ENCODE measurements around the gene CR1. TPM values are rescaled to one million over a fixed set of nuclear protein-coding genes. Genes with fewer than 3 reads are reported as not detected.
"Not testable (repeated sequence)": the region's sequence is repeated elsewhere in the genome, so short reads cannot be mapped to it uniquely, and the experiment has no call there.

CR1 gene
- total RNA-seq, 1 donor from 2014 or later: not detected

DNA sequence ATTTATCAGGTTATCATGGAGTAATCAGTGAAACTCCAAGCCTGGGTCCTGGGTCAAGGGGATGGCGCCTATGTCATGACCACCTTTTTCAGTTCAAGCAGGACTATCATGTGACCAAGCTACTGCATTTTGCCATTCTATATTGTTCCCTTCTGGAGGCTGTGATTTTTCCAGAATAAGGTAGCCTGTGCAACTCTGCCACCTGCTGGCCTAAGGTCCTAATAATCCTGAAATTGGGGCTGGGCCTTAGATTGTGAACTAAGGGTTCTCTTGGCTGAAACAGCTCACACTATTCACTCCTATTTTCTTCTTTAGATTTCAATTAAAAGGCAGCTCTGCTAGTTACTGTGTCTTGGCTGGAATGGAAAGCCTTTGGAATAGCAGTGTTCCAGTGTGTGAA lies 32.4 kb downstream of the CR1 start:
- not testable (repeated sequence) for H3K9me3 Mint-ChIP-seq (ENCODE audit: low read depth); H3K36me3 Mint-ChIP-seq (ENCODE audit: low read depth); H3K27me3 Mint-ChIP-seq (ENCODE audit: low read depth); H3K27ac Mint-ChIP-seq (ENCODE audit: unreplicated experiment); H3K4me3 Mint-ChIP-seq (ENCODE audit: unreplicated experiment); H3K4me1 Mint-ChIP-seq (ENCODE audit: low read depth); DNase-seq (ENCODE audit: low spot score)

DNA sequence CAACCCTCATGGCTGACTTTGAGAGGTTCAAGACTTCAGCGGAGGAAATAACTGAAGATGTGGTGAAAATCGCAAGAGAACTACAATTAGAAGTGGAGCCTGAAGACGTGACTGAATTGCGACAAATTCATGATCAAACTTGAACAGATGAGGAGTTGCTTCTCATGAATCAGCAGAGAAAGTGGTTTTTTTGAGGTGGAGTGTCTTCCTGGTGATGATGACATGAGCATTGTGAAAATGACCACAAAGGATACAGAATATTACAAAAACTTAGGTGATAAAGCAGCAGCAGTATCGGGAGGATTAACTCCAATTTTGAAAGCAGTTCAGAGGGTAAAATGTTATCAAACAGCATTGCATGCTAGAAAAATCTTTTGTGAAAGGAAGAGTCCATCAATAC lies 40.3 kb downstream of the CR1 start:
- H3K36me3 Mint-ChIP-seq (ENCODE audit: low read depth); H3K27ac Mint-ChIP-seq (ENCODE audit: unreplicated experiment); H3K9me3 Mint-ChIP-seq (ENCODE audit: low read depth); H3K4me1 Mint-ChIP-seq (ENCODE audit: low read depth); H3K4me3 Mint-ChIP-seq (ENCODE audit: unreplicated experiment); H3K27me3 Mint-ChIP-seq (ENCODE audit: low read depth); DNase-seq (ENCODE audit: low spot score): not testable (repeated sequence)

DNA sequence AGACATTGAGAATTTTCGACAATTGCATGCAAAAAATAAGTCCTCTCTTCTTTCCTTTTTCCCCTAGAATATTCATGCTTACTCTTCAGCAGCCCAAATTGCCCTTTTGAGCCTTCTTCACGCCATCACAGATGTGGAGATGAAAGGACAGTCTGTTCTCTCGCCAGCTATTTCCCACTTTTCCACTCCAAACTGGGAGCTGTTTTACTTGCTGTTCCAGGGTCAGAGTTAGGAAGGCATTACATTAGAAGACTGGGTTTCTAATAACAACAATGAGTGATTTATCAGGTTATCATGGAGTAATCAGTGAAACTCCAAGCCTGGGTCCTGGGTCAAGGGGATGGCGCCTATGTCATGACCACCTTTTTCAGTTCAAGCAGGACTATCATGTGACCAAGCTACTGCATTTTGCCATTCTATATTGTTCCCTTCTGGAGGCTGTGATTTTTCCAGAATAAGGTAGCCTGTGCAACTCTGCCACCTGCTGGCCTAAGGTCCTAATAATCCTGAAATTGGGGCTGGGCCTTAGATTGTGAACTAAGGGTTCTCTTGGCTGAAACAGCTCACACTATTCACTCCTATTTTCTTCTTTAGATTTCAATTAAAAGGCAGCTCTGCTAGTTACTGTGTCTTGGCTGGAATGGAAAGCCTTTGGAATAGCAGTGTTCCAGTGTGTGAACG lies 50.9 kb downstream of the CR1 start:
- H3K27ac Mint-ChIP-seq (ENCODE audit: unreplicated experiment); H3K4me1 Mint-ChIP-seq (ENCODE audit: low read depth); H3K36me3 Mint-ChIP-seq (ENCODE audit: low read depth); DNase-seq (ENCODE audit: low spot score); H3K9me3 Mint-ChIP-seq (ENCODE audit: low read depth); H3K27me3 Mint-ChIP-seq (ENCODE audit: low read depth); H3K4me3 Mint-ChIP-seq (ENCODE audit: unreplicated experiment): not testable (repeated sequence)

DNA sequence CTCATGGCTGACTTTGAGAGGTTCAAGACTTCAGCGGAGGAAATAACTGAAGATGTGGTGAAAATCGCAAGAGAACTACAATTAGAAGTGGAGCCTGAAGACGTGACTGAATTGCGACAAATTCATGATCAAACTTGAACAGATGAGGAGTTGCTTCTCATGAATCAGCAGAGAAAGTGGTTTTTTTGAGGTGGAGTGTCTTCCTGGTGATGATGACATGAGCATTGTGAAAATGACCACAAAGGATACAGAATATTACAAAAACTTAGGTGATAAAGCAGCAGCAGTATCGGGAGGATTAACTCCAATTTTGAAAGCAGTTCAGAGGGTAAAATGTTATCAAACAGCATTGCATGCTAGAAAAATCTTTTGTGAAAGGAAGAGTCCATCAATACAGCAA lies 58.9 kb downstream of the CR1 start:
- not testable (repeated sequence) for DNase-seq (ENCODE audit: low spot score)

DNA sequence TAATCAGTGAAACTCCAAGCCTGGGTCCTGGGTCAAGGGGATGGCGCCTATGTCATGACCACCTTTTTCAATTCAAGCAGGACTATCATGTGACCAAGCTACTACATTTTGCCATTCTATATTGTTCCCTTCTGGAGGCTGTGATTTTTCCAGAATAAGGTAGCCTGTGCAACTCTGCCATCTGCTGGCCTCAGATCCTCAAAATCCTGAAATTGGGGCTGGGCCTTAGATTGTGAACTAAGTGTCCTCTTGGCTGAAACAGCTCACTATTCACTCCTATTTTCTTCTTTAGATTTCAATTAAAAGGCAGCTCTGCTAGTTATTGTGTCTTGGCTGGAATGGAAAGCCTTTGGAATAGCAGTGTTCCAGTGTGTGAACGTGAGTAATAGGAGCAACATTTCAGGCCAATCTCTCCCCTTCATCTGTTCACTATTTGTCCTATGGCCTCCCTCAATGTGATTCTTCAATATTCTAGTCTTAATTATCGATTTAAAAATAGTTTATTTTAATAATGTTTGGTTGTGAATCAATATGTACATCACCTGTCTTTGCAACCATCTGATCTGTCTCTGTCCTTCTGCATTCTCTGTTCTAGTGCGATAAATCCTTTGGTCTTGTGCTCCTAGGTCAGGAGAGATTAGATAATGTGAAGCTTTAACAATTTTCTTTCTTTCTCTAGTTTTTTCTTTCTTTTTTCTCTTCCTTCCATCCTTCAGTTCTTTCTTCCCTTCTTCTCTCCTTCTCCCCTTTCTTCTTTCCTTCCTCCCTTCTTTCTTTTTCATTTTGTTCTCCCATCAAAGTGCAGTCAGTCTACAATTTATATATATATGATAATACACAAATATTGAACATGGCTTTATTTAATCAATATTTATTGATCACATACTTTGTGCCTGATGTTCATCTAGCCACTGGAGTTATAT lies 69.8 kb downstream of the CR1 start:
- TF ChIP-seq, protein P1, sequence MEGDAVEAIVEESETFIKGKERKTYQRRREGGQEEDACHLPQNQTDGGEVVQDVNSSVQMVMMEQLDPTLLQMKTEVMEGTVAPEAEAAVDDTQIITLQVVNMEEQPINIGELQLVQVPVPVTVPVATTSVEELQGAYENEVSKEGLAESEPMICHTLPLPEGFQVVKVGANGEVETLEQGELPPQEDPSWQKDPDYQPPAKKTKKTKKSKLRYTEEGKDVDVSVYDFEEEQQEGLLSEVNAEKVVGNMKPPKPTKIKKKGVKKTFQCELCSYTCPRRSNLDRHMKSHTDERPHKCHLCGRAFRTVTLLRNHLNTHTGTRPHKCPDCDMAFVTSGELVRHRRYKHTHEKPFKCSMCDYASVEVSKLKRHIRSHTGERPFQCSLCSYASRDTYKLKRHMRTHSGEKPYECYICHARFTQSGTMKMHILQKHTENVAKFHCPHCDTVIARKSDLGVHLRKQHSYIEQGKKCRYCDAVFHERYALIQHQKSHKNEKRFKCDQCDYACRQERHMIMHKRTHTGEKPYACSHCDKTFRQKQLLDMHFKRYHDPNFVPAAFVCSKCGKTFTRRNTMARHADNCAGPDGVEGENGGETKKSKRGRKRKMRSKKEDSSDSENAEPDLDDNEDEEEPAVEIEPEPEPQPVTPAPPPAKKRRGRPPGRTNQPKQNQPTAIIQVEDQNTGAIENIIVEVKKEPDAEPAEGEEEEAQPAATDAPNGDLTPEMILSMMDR (IDR thresholded peaks at IDR 0.05): peak; percentile 64
- no peak for DNase-seq (ENCODE audit: low spot score)
- H3K27me3 Mint-ChIP-seq (ENCODE audit: low read depth): peaks cover 15% of the 10 kb centered on the region
- H3K4me3 Mint-ChIP-seq (ENCODE audit: unreplicated experiment): no peak overlapping the region
- no peaks in the 10 kb centered on the region for H3K9me3 Mint-ChIP-seq (ENCODE audit: low read depth)
- H3K27ac Mint-ChIP-seq (ENCODE audit: unreplicated experiment): no peak overlapping the region
- H3K36me3 Mint-ChIP-seq (ENCODE audit: low read depth): no peaks in the 10 kb centered on the region
- H3K4me1 Mint-ChIP-seq (ENCODE audit: low read depth): no peaks in the 10 kb centered on the region

More for the DNA sequence above, 58.9 kb downstream of the CR1 start:
- H3K4me3 Mint-ChIP-seq (ENCODE audit: unreplicated experiment); H3K36me3 Mint-ChIP-seq (ENCODE audit: low read depth); H3K27me3 Mint-ChIP-seq (ENCODE audit: low read depth); H3K9me3 Mint-ChIP-seq (ENCODE audit: low read depth); H3K27ac Mint-ChIP-seq (ENCODE audit: unreplicated experiment); H3K4me1 Mint-ChIP-seq (ENCODE audit: low read depth): not testable (repeated sequence)

DNA sequence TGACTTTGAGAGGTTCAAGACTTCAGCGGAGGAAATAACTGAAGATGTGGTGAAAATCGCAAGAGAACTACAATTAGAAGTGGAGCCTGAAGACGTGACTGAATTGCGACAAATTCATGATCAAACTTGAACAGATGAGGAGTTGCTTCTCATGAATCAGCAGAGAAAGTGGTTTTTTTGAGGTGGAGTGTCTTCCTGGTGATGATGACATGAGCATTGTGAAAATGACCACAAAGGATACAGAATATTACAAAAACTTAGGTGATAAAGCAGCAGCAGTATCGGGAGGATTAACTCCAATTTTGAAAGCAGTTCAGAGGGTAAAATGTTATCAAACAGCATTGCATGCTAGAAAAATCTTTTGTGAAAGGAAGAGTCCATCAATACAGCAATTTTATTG lies 76.0 kb downstream of the CR1 start:
- H3K27ac Mint-ChIP-seq (ENCODE audit: unreplicated experiment); H3K4me1 Mint-ChIP-seq (ENCODE audit: low read depth); H3K27me3 Mint-ChIP-seq (ENCODE audit: low read depth); H3K4me3 Mint-ChIP-seq (ENCODE audit: unreplicated experiment); DNase-seq (ENCODE audit: low spot score); H3K9me3 Mint-ChIP-seq (ENCODE audit: low read depth); H3K36me3 Mint-ChIP-seq (ENCODE audit: low read depth): not testable (repeated sequence)

DNA sequence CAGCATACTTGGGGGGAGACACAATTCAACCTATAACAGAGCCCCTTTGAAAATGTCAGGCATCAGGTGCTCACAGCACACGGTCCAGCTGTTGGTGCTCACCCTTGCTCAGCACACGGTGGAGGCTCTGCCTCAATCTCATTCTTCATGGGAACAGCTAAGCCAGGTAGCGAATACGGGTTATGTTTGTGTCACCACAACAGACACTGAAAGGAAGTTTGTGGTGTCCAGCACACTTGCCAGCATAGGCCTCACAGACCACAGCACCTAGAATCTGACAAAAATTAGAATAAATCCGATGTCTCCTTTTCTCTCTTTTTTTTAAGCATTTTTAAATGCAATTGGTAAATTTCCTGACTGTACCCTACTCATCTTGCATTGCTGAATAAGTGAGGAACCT lies 77.1 kb downstream of the CR1 start:
- H3K27me3 Mint-ChIP-seq (ENCODE audit: low read depth); DNase-seq (ENCODE audit: low spot score); H3K36me3 Mint-ChIP-seq (ENCODE audit: low read depth); H3K4me3 Mint-ChIP-seq (ENCODE audit: unreplicated experiment); H3K4me1 Mint-ChIP-seq (ENCODE audit: low read depth); H3K27ac Mint-ChIP-seq (ENCODE audit: unreplicated experiment); H3K9me3 Mint-ChIP-seq (ENCODE audit: low read depth): not testable (repeated sequence)

DNA sequence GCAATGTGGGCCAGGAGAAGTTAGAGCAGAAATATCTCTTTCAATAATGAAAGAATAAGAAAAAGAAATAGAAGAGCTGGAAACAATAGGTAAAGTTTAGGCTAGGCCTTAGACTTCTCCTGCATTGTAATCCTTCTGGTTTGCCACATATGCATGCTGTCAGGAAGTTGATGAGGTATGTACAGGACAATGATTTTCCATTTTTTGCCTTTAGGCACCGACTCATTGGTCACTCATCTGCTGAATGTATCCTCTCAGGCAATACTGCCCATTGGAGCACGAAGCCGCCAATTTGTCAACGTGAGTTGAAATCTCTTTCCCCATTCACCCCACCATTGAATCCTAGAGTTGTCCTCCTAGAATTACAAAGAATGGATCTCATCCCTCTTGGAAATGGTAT lies 79.4 kb downstream of the CR1 start:
- not testable (repeated sequence) for DNase-seq (ENCODE audit: low spot score); H3K4me3 Mint-ChIP-seq (ENCODE audit: unreplicated experiment); H3K27me3 Mint-ChIP-seq (ENCODE audit: low read depth); H3K36me3 Mint-ChIP-seq (ENCODE audit: low read depth); H3K9me3 Mint-ChIP-seq (ENCODE audit: low read depth); H3K4me1 Mint-ChIP-seq (ENCODE audit: low read depth); H3K27ac Mint-ChIP-seq (ENCODE audit: unreplicated experiment)
